CD4-positive, alpha-beta memory T cell (primary cell): ENCODE data around the gene TMEM209. TPM values are rescaled to one million over a fixed set of nuclear protein-coding genes. Genes with fewer than 3 reads are reported as not detected.
"Not testable (repeated sequence)": the region's sequence is repeated elsewhere in the genome, so short reads cannot be mapped to it uniquely, and the experiment has no call there.

ENCODE experiments used
- CTCF ChIA-PET: fragments of 350-600 bp; sonication (Branson Sonifier 250); formaldehyde crosslinking; loops from one replicate; lab custom pipeline; 2021; ENCODE audit warnings: inconsistent platforms; ENCODE audit not compliant: partially characterized antibody; lab: Charles Lee
- POLR2A ChIA-PET: fragments of 350-600 bp; sonication (Branson Sonifier 250); formaldehyde crosslinking; loops from one replicate; lab custom pipeline; 2021; ENCODE audit not compliant: partially characterized antibody; lab: Charles Lee
- DNase-seq, 5 donors: peaks; one replicate each; pipeline versions ENCODE4 v3.0.0 to v3.0.0-alpha.2; 2020 to 2022; ENCODE audit warnings: mixed read lengths in 1 of 5
- H3K27ac ChIP-seq: one replicate; pipeline ENCODE4 v1.7.0; 2013; ENCODE audit warnings: low read depth, low read length
- H3K27me3 ChIP-seq: 2 replicates; pipeline ENCODE4 v1.7.0; 2013; ENCODE audit warnings: mild to moderate bottlenecking, low read length, moderate library complexity; ENCODE audit not compliant: insufficient read depth
- H3K36me3 ChIP-seq: 2 replicates; pipeline ENCODE4 v1.7.0; 2013; ENCODE audit warnings: mild to moderate bottlenecking, low read length, moderate library complexity; ENCODE audit not compliant: insufficient read depth
- H3K4me1 ChIP-seq: 2 replicates; pipeline ENCODE4 v1.7.0; 2013; ENCODE audit warnings: mild to moderate bottlenecking, low read length, moderate library complexity; ENCODE audit not compliant: insufficient read depth
- H3K4me3 ChIP-seq, 2 donors: one replicate each; pipeline ENCODE4 v1.7.0; 2013; ENCODE audit warnings: low read length in 2 of 2, mild to moderate bottlenecking in 1 of 2
- H3K9me3 ChIP-seq, 2 donors: one replicate each; pipeline ENCODE4 v1.7.0; 2013; ENCODE audit warnings: low read length in 2 of 2, control low read depth in 1 of 2; ENCODE audit not compliant: control insufficient read depth in 1 of 2
- H3K27ac Mint-ChIP-seq, 7 donors: one replicate each; pipeline ENCODE4 v1.8.0; 2020 to 2021; ENCODE audit warnings: mixed read lengths in 7 of 7, mild to moderate bottlenecking in 6 of 7, inconsistent platforms in 3 of 7, moderate library complexity in 3 of 7
- H3K27me3 Mint-ChIP-seq, 2 donors: one replicate each; pipeline ENCODE4 v1.8.0; 2020 to 2021; ENCODE audit warnings: mixed read lengths in 2 of 2
- H3K36me3 Mint-ChIP-seq, 2 donors: one replicate each; pipeline ENCODE4 v1.8.0; 2020 to 2021; ENCODE audit warnings: mixed read lengths in 2 of 2, inconsistent platforms in 1 of 2, mild to moderate bottlenecking in 1 of 2
- H3K4me1 Mint-ChIP-seq, 4 donors: one replicate each; pipeline ENCODE4 v1.8.0; 2020 to 2021; ENCODE audit warnings: mixed read lengths in 4 of 4, mild to moderate bottlenecking in 1 of 4
- H3K4me3 Mint-ChIP-seq, 8 donors: one replicate each; pipeline ENCODE4 v1.8.0; 2020 to 2021; ENCODE audit warnings: mixed read lengths in 8 of 8, mild to moderate bottlenecking in 7 of 8, moderate library complexity in 6 of 8, inconsistent platforms in 3 of 8
- H3K9me3 Mint-ChIP-seq, 8 donors: one replicate each; pipeline ENCODE4 v1.8.0; 2020 to 2021; ENCODE audit warnings: mixed read lengths in 8 of 8, mild to moderate bottlenecking in 5 of 8, inconsistent platforms in 3 of 8, moderate library complexity in 1 of 8
- intact Hi-C: fragments of 100-400 bp; cut with micrococcal nuclease; formaldehyde crosslinking; loops from one replicate; pipeline ENCODE4 v1.15.1; 2023
- polyA plus RNA-seq, 2 donors: library from polyadenylated mRNA; unstranded; fragments of 300-500 nt; fragmentation: Illumina TruSeq; gene quantifications; one replicate each; pipeline ENCODE4 v1.2.3, GENCODE V29; 2021
- total RNA-seq, 2 experiments: library from RNA; stranded (reverse); gene quantifications; one replicate each; pipeline ENCODE4 v1.2.3, GENCODE V29; 2021

TMEM209 gene
- total and polyA plus RNA-seq, 4 experiments from 2014 or later: 34.5 to 48.8 (median 40.2) TPM

DNA sequence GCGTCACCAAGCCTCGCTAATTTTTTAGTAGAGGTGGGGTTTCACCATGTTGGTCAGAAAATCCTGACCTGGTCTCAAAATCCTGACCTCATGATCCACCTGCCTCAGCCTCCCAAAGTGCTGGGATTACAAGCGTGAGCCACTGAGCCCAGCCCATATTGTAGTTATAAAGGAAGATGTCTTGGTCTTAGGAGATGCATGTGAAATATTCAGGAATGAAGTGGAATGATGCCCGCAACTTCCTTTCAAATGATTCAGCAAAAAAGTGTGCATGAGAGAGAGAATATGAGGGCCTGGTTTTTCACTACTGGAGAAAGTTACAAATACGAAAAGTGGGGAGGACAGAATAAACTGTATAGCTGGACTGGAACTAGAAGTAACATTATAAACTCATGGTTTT is 15.9 kb downstream of the TMEM209 start:
- H3K4me1 ChIP-seq: no peaks in the 10 kb centered on the region
- no peaks in the 10 kb centered on the region for H3K27me3 ChIP-seq
- no peaks in the 10 kb centered on the region for H3K9me3 ChIP-seq
- POLR2A ChIA-PET: no interaction called here
- no peaks in the 10 kb centered on the region for H3K27me3 Mint-ChIP-seq
- DNase-seq: no peak
- no peak overlapping the region for H3K4me3 ChIP-seq
- intact Hi-C loops: no loop called here
- peaks cover 13% of the 10 kb centered on the region for H3K36me3 ChIP-seq
- H3K4me1 Mint-ChIP-seq: peaks cover 0 to 6% (median 4%) of the 10 kb centered on the region in 4 donors
- CTCF ChIA-PET: no interaction called here
- no peak overlapping the region for H3K4me3 Mint-ChIP-seq
- H3K9me3 Mint-ChIP-seq: no peaks in the 10 kb centered on the region
- H3K27ac ChIP-seq: no peak overlapping the region
- peaks cover 33 to 55% of the 10 kb centered on the region in 2 donors for H3K36me3 Mint-ChIP-seq
- H3K27ac Mint-ChIP-seq: no peak overlapping the region

DNA sequence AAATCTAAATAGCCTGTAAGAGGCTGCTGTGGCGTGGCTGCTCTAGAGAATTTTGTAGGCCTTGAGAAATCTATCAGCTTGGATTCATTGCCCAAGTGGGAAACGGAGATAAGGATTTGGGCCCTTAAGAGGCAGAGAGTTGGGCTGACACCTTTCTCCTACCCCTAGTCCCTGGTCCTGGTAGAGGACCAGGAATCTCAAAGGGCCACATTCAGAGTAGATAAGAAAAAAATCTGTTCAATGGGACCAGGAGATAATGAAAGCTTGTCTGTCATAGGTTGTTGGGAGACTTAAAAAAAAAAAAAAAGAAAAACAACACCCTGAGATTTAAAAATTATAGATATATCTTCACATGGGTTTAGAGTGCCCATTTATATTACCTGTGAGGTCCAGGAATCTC is 17.8 kb downstream of the TMEM209 start:
- no peak for DNase-seq
- H3K4me1 Mint-ChIP-seq: peaks cover 0 to 8% (median 3%) of the 10 kb centered on the region in 4 donors
- H3K27me3 Mint-ChIP-seq: no peaks in the 10 kb centered on the region
- peaks cover 34 to 54% of the 10 kb centered on the region in 2 donors for H3K36me3 Mint-ChIP-seq
- H3K27ac Mint-ChIP-seq: peak overlapping the region in 1 of 7 donors; percentile 68
- no peak overlapping the region for H3K27ac ChIP-seq
- H3K9me3 ChIP-seq: no peaks in the 10 kb centered on the region
- no peaks in the 10 kb centered on the region for H3K4me1 ChIP-seq
- CTCF ChIA-PET: interaction anchor here (0.6 to 0.8 kb wide), 2 partner anchors 10 to 18 kb away, joined by 4 read pairs; partner anchors contain the start of gene TMEM209
- H3K36me3 ChIP-seq: peaks cover 27% of the 10 kb centered on the region
- no peak overlapping the region for H3K4me3 ChIP-seq
- POLR2A ChIA-PET: interaction anchor here (0.6 to 1.5 kb wide), 2 partner anchors 18 to 249 kb away, joined by 3 read pairs; partner anchors contain the start of gene TMEM209
- no peaks in the 10 kb centered on the region for H3K27me3 ChIP-seq
- intact Hi-C loops: no loop called here
- no peak overlapping the region for H3K4me3 Mint-ChIP-seq
- H3K9me3 Mint-ChIP-seq: no peaks in the 10 kb centered on the region

DNA sequence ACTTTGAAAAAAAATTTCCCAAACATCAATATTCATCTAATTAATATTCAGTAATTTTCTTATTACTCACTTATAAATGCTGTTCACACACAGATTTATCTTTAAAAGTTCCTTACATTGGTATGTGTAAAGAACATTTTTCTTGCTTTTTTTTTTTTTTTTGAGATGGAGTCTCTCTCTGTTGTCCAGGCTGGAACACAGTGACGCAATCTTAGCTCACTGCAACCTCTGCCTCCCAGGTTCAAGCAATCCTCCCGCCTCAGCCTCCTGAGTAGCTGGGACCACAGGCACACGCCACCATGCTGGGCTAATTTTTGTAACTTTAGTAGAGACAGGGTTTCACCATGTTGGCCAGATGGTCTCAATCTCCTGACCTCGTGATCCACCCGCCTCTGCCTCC is 20.9 kb downstream of the TMEM209 start:
- H3K4me1 Mint-ChIP-seq, H3K27me3 Mint-ChIP-seq, CTCF ChIA-PET, DNase-seq, H3K9me3 Mint-ChIP-seq, H3K27me3 ChIP-seq, H3K4me1 ChIP-seq, intact Hi-C loops, H3K4me3 Mint-ChIP-seq, H3K27ac ChIP-seq, H3K9me3 ChIP-seq, H3K4me3 ChIP-seq: not testable (repeated sequence)
- peaks cover 42% of the 10 kb centered on the region for H3K36me3 ChIP-seq
- POLR2A ChIA-PET: interaction anchor here (2.3 kb wide), 1 partner anchor 21 kb away, joined by 7 read pairs; the partner anchor contains the start of gene TMEM209
- Mint-ChIP-seq H3K27ac (peak overlapping the region in 1 of 7 donors; percentile 35), H3K36me3 (peaks cover 42 to 54% of the 10 kb centered on the region in 2 donors)

DNA sequence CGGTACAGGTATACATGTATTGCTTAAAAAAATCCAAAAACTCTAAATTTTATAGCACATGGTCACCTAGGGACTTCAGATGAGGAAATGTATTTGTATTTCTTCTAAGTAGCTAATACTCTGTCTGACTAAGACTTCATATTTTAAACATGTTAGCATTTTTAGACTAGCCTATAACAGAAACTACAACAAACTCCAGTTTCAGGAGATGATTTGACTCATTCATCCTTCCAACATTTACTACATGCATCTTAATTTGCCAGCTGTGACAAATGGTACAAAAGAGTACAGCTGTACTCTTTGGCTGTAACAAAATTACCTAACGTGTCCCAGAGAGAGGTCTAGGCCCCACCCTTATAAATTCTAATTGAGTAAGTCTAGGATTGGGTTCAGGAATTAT is 22.2 kb downstream of the TMEM209 start:
- POLR2A ChIA-PET: no interaction called here
- Mint-ChIP-seq H3K4me1 (peaks cover 0 to 9% (median 7%) of the 10 kb centered on the region in 4 donors), H3K4me3 (no peak overlapping the region), H3K9me3 (no peaks in the 10 kb centered on the region), H3K36me3 (peaks cover 42 to 62% of the 10 kb centered on the region in 2 donors), H3K27me3 (no peaks in the 10 kb centered on the region), H3K27ac (no peak overlapping the region)
- CTCF ChIA-PET: no interaction called here
- Histone ChIP-seq H3K36me3 (peaks cover 46% of the 10 kb centered on the region), H3K4me3 (no peak overlapping the region), H3K27me3 (no peaks in the 10 kb centered on the region), H3K4me1 (no peaks in the 10 kb centered on the region), H3K27ac (no peak overlapping the region), H3K9me3 (no peaks in the 10 kb centered on the region)
- DNase-seq: no peak
- intact Hi-C loops: no loop called here

DNA sequence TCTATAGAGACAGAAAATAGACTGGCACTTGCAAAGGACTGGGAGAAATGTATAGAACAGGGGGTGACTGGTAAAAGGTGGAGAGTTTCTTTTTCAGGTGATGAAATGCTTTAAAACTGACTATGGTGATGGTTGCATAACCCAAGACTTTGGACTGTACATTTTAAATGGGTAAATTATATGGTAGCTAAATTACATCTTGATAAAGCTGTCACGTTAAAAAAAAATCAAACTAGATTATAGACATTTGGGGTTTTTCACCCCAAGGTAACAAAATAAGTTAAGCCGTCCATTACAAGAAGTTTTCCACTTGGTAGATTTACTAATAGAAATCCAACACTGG is 24.0 kb downstream of the TMEM209 start:
- intact Hi-C loops: no loop called here
- Mint-ChIP-seq H3K4me1 (peaks cover 0 to 6% (median 5%) of the 10 kb centered on the region in 4 donors), H3K9me3 (no peaks in the 10 kb centered on the region), H3K36me3 (peaks cover 47 to 62% of the 10 kb centered on the region in 2 donors), H3K27me3 (no peaks in the 10 kb centered on the region), H3K27ac (peak overlapping the region in 1 of 7 donors; percentile 9), H3K4me3 (no peak overlapping the region)
- H3K27ac ChIP-seq: no peak overlapping the region
- ChIA-PET POLR2A (no interaction called here), CTCF (interaction anchor here (1.1 to 1.4 kb wide), 2 partner anchors 14 to 19 kb away, joined by 3 read pairs; no protein-coding TSS in a partner anchor)
- peaks cover 47% of the 10 kb centered on the region for H3K36me3 ChIP-seq
- H3K4me1 ChIP-seq: no peaks in the 10 kb centered on the region
- no peak overlapping the region for H3K4me3 ChIP-seq
- no peaks in the 10 kb centered on the region for H3K9me3 ChIP-seq
- H3K27me3 ChIP-seq: no peaks in the 10 kb centered on the region
- DNase-seq: no peak

DNA sequence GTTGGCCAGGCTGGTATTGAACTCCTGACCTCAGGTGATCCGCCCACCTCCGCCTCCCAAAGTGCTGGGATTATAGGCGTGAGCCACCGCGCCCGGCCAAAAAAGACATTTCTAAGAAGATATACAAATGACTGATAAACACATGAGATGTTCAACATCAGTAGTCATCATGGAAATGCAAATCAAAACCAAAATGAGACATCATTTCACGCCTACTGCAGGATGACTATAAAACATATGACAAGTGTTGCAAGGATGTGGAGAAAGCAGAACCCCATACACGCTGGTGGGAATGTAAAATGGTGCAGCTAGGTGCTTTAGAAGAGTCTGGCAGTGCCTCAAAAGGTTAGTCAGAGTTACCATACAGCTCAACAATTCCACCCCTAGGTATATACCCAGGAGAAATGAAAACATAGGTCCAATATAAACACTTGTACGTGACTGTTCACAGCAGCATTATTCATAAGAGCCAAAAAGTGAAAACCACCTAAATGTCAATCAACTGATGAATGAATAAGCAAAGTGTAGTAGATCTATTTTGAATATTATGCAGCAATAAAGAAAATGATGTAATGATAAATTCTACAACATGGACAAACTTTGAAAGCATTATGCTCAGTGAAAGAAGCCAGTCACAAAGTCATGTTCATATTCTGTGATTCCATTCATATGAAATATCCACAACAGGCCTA is 24.5 kb downstream of the TMEM209 start:
- POLR2A ChIA-PET: no interaction called here
- Histone ChIP-seq H3K36me3 (peaks cover 46% of the 10 kb centered on the region), H3K27ac (no peak overlapping the region), H3K9me3 (no peaks in the 10 kb centered on the region), H3K4me1 (no peaks in the 10 kb centered on the region), H3K27me3 (no peaks in the 10 kb centered on the region), H3K4me3 (no peak overlapping the region)
- Mint-ChIP-seq H3K4me3 (no peak overlapping the region), H3K27me3 (no peaks in the 10 kb centered on the region), H3K36me3 (peaks cover 47 to 62% of the 10 kb centered on the region in 2 donors), H3K9me3 (no peaks in the 10 kb centered on the region), H3K27ac (peak overlapping the region in 2 of 7 donors; percentile 9 to 18), H3K4me1 (peaks cover 0 to 6% (median 5%) of the 10 kb centered on the region in 4 donors)
- intact Hi-C loops: no loop called here
- no peak for DNase-seq
- CTCF ChIA-PET: no interaction called here

DNA sequence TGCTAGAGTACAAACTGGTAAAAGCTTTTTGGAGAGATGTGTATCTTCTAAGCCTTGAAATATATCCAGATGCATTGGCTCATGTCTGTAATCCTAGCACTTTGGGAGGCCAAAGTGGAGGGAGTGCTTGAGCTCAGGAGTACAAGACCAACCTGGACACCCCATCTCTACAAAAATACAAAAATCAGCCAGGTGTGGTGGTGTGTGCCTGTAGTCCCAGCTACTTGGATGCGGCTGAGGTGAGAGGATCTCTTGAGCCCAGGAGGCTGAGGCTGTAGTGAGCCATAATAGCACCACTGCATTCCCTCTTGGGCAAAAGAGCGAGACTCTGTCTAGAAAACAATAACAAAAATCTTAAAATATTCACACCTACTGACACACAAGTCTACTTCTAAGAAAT is 25.6 kb downstream of the TMEM209 start:
- POLR2A ChIA-PET: no interaction called here
- Mint-ChIP-seq H3K4me1 (peaks cover 0 to 6% (median 5%) of the 10 kb centered on the region in 4 donors), H3K9me3 (no peaks in the 10 kb centered on the region), H3K27me3 (no peaks in the 10 kb centered on the region), H3K4me3 (no peak overlapping the region), H3K36me3 (peaks cover 48 to 64% of the 10 kb centered on the region in 2 donors), H3K27ac (no peak overlapping the region)
- CTCF ChIA-PET: no interaction called here
- no peak overlapping the region for H3K27ac ChIP-seq
- DNase-seq: no peak
- peaks cover 44% of the 10 kb centered on the region for H3K36me3 ChIP-seq
- intact Hi-C loops: no loop called here
- H3K4me1 ChIP-seq: no peaks in the 10 kb centered on the region
- H3K9me3 ChIP-seq: no peaks in the 10 kb centered on the region
- H3K27me3 ChIP-seq: no peaks in the 10 kb centered on the region
- H3K4me3 ChIP-seq: no peak overlapping the region
